Stimulated activated naive CD8-positive, alpha-beta T cell treated with anti-CD3 and anti-CD28 coated beads, Interleukin-15, amount 100 ng/mL, for 72 hours (primary cell): Measurements from ENCODE around the gene DAB1.

Source experiments
- ATAC-seq: fragments of 150-1000 bp; cut with Tn5 transposase; 2 replicates; pipeline ENCODE4 v1.10.0; 2021; ENCODE audit warnings: mild to moderate bottlenecking, moderate library complexity
- DNase-seq, 2 donors: peaks; one replicate each; pipeline ENCODE4 v3.0.0; 2021 to 2022
- H3K27ac Mint-ChIP-seq, 2 donors: one replicate each; pipeline ENCODE4 v1.8.0; 2022; ENCODE audit warnings: mild to moderate bottlenecking in 2 of 2, mixed read lengths in 2 of 2, moderate library complexity in 2 of 2
- H3K27me3 Mint-ChIP-seq: one replicate; pipeline ENCODE4 v1.8.0; 2022; ENCODE audit warnings: mixed read lengths
- H3K4me1 Mint-ChIP-seq: one replicate; pipeline ENCODE4 v1.8.0; 2022; ENCODE audit warnings: mild to moderate bottlenecking, mixed read lengths
- H3K4me3 Mint-ChIP-seq, 2 donors: one replicate each; pipeline ENCODE4 v1.8.0; 2022; ENCODE audit warnings: mild to moderate bottlenecking in 2 of 2, mixed read lengths in 2 of 2, moderate library complexity in 1 of 2
- H3K9me3 Mint-ChIP-seq, 2 donors: one replicate each; pipeline ENCODE4 v1.8.0; 2022; ENCODE audit warnings: mixed read lengths in 2 of 2

DAB1 gene

GRCh38 chr1:56977910-56978309 is 445.9 kb downstream of the DAB1 start:
- no peak for ATAC-seq
- Mint-ChIP-seq H3K27ac (no peak overlapping the region), H3K9me3 (peaks cover 0 to 7% of the 10 kb centered on the region in 2 donors), H3K4me3 (no peak overlapping the region), H3K4me1 (no peaks in the 10 kb centered on the region), H3K27me3 (peaks cover 32% of the 10 kb centered on the region)
- DNase-seq = no peak

GRCh38 chr1:56975446-56975845 is 448.4 kb downstream of the DAB1 start:
- Mint-ChIP-seq H3K4me1 (no peaks in the 10 kb centered on the region), H3K4me3 (no peak overlapping the region), H3K27ac (no peak overlapping the region), H3K9me3 (peaks cover 0 to 7% of the 10 kb centered on the region in 2 donors), H3K27me3 (peaks cover 17% of the 10 kb centered on the region)
- ATAC-seq = no peak
- DNase-seq = no peak

GRCh38 chr1:56973923-56974742 is 449.7 kb downstream of the DAB1 start:
- ATAC-seq = no peak

GRCh38 chr1:56972976-56973375 is 450.9 kb downstream of the DAB1 start:
- DNase-seq (no peak), ATAC-seq (no peak)
- H3K4me1 Mint-ChIP-seq = no peaks in the 10 kb centered on the region
- peaks cover 8% of the 10 kb centered on the region for H3K27me3 Mint-ChIP-seq
- H3K9me3 Mint-ChIP-seq = peaks cover 0 to 12% of the 10 kb centered on the region in 2 donors
- no peak overlapping the region for H3K27ac Mint-ChIP-seq
- H3K4me3 Mint-ChIP-seq = no peak overlapping the region

More at GRCh38 chr1:56973923-56974742, 449.7 kb downstream of the DAB1 start:
- Mint-ChIP-seq H3K9me3 (peaks cover 0 to 7% of the 10 kb centered on the region in 2 donors), H3K27me3 (peaks cover 8% of the 10 kb centered on the region), H3K4me3 (no peak overlapping the region), H3K27ac (no peak overlapping the region), H3K4me1 (no peaks in the 10 kb centered on the region)
- DNase-seq = no peak

- H3K4me3 Mint-ChIP-seq = no peak overlapping the region
- DNase-seq = no peak
- no peak overlapping the region for H3K27ac Mint-ChIP-seq
- peaks cover 0 to 5% of the 10 kb centered on the region in 2 donors for H3K9me3 Mint-ChIP-seq
- H3K4me1 Mint-ChIP-seq = no peaks in the 10 kb centered on the region
- peaks cover under 1% of the 10 kb centered on the region for H3K27me3 Mint-ChIP-seq
- ATAC-seq = no peak
Observed at GRCh38 chr1:56970280-56970679, 453.6 kb downstream of the DAB1 start.

GRCh38 chr1:56968878-56969495 is 454.9 kb downstream of the DAB1 start:
- ATAC-seq (no peak), DNase-seq (no peak)
- Mint-ChIP-seq H3K27ac (no peak overlapping the region), H3K27me3 (peaks cover 13% of the 10 kb centered on the region), H3K4me3 (no peak overlapping the region), H3K4me1 (no peaks in the 10 kb centered on the region), H3K9me3 (peaks cover 4 to 11% of the 10 kb centered on the region in 2 donors)

GRCh38 chr1:56967900-56968832 is 455.7 kb downstream of the DAB1 start:
- Mint-ChIP-seq H3K9me3 (peaks cover 4 to 11% of the 10 kb centered on the region in 2 donors), H3K4me3 (no peak overlapping the region), H3K27ac (no peak overlapping the region), H3K27me3 (peaks cover 13% of the 10 kb centered on the region), H3K4me1 (no peaks in the 10 kb centered on the region)
- ATAC-seq (no peak), DNase-seq (no peak)

- Mint-ChIP-seq H3K4me3 (no peak overlapping the region), H3K4me1 (no peaks in the 10 kb centered on the region), H3K27ac (peak overlapping the region in 1 of 2 donors; percentile 43), H3K27me3 (peaks cover 13% of the 10 kb centered on the region), H3K9me3 (peaks cover 4 to 11% of the 10 kb centered on the region in 2 donors)
- no peak for DNase-seq
- no peak for ATAC-seq
Observed at GRCh38 chr1:56967355-56967754, 456.5 kb downstream of the DAB1 start.

GRCh38 chr1:56966698-56966999 is 457.2 kb downstream of the DAB1 start:
- no peak overlapping the region for H3K27ac Mint-ChIP-seq
- ATAC-seq (no peak), DNase-seq (no peak)
- peaks cover 4 to 11% of the 10 kb centered on the region in 2 donors for H3K9me3 Mint-ChIP-seq
- H3K4me1 Mint-ChIP-seq = no peaks in the 10 kb centered on the region
- no peak overlapping the region for H3K4me3 Mint-ChIP-seq
- peaks cover 13% of the 10 kb centered on the region for H3K27me3 Mint-ChIP-seq

- no peaks in the 10 kb centered on the region for H3K4me1 Mint-ChIP-seq
- H3K4me3 Mint-ChIP-seq = no peak within 1 kb of the TSS
- H3K27me3 Mint-ChIP-seq = peaks cover 13% of the 10 kb centered on the region
- H3K9me3 Mint-ChIP-seq = peaks cover 4 to 11% of the 10 kb centered on the region in 2 donors
- no peak within 1 kb of the TSS for H3K27ac Mint-ChIP-seq
- no peak for DNase-seq
- no peak for ATAC-seq
Observed at GRCh38 chr1:56965916-56966697, 457.8 kb downstream of the DAB1 start, which contains the start of gene C8B. Gene C8B, minus strand, starts transcription at chr1:56966015. Its CDS starts 67 bp downstream, at chr1:56965948.

GRCh38 chr1:56965191-56965590 is 458.7 kb downstream of the DAB1 start:
- DNase-seq (no peak), ATAC-seq (no peak)
- no peak overlapping the region for H3K4me3 Mint-ChIP-seq
- H3K4me1 Mint-ChIP-seq = no peaks in the 10 kb centered on the region
- H3K9me3 Mint-ChIP-seq = peaks cover 4 to 11% of the 10 kb centered on the region in 2 donors
- H3K27ac Mint-ChIP-seq = no peak overlapping the region
- H3K27me3 Mint-ChIP-seq = peaks cover 13% of the 10 kb centered on the region

- Mint-ChIP-seq H3K4me3 (no peak overlapping the region), H3K27ac (peak overlapping the region in 1 of 2 donors; percentile 20), H3K4me1 (no peaks in the 10 kb centered on the region), H3K27me3 (peaks cover 13% of the 10 kb centered on the region), H3K9me3 (peaks cover 4 to 11% of the 10 kb centered on the region in 2 donors)
- no peak for DNase-seq
- ATAC-seq = peak; percentile 15
Observed at GRCh38 chr1:56964349-56965017, 459.4 kb downstream of the DAB1 start.

GRCh38 chr1:56963667-56964066 is 460.2 kb downstream of the DAB1 start:
- H3K27ac Mint-ChIP-seq = no peak overlapping the region
- no peak overlapping the region for H3K4me3 Mint-ChIP-seq
- no peak for DNase-seq
- peaks cover 13% of the 10 kb centered on the region for H3K27me3 Mint-ChIP-seq
- ATAC-seq = no peak
- peaks cover 4 to 14% of the 10 kb centered on the region in 2 donors for H3K9me3 Mint-ChIP-seq
- no peaks in the 10 kb centered on the region for H3K4me1 Mint-ChIP-seq

- Mint-ChIP-seq H3K4me1 (no peaks in the 10 kb centered on the region), H3K27me3 (peaks cover 21% of the 10 kb centered on the region), H3K27ac (no peak overlapping the region), H3K4me3 (no peak overlapping the region), H3K9me3 (peaks cover 4 to 12% of the 10 kb centered on the region in 2 donors)
- ATAC-seq = no peak
- DNase-seq = no peak
Observed at GRCh38 chr1:56961426-56961825, 462.4 kb downstream of the DAB1 start.
